Osteocyte (in vitro differentiated cells): ENCODE results near the gene HOGA1. TPM values are rescaled to one million over a fixed set of nuclear protein-coding genes. Genes with fewer than 3 reads are reported as not detected.
"Not testable (repeated sequence)": the region's sequence is repeated elsewhere in the genome, so short reads cannot be mapped to it uniquely, and the experiment has no call there.

Source experiments
- DNase-seq: peaks from one replicate; pipeline ENCODE4 v3.0.0; 2021; ENCODE audit warnings: mixed read lengths; ENCODE audit not compliant: unreplicated experiment; ENCODE audit errors: extremely low spot score
- H3K27ac Mint-ChIP-seq: one replicate; pipeline ENCODE4 v1.8.0; 2021; ENCODE audit warnings: mild to moderate bottlenecking, mixed read lengths; ENCODE audit not compliant: unreplicated experiment
- H3K27me3 Mint-ChIP-seq: one replicate; pipeline ENCODE4 v1.8.0; 2021; ENCODE audit warnings: mixed read lengths; ENCODE audit not compliant: unreplicated experiment
- H3K36me3 Mint-ChIP-seq: one replicate; pipeline ENCODE4 v1.8.0; 2021; ENCODE audit warnings: mixed read lengths; ENCODE audit not compliant: unreplicated experiment
- H3K4me1 Mint-ChIP-seq: one replicate; pipeline ENCODE4 v1.8.0; 2021; ENCODE audit warnings: mixed read lengths; ENCODE audit not compliant: unreplicated experiment
- H3K4me3 Mint-ChIP-seq: one replicate; pipeline ENCODE4 v1.8.0; 2021; ENCODE audit warnings: mild to moderate bottlenecking, moderate library complexity, mixed read lengths; ENCODE audit not compliant: unreplicated experiment
- H3K9me3 Mint-ChIP-seq: one replicate; pipeline ENCODE4 v1.8.0; 2021; ENCODE audit warnings: mixed read lengths; ENCODE audit not compliant: unreplicated experiment
- CTCF ChIP-seq: fragments of 200-600 bp; sonication (generic); IDR thresholded peaks from 2 replicates; pipeline ENCODE4 v1.5.0; 2021; ENCODE audit warnings: antibody characterized with exemption, mild to moderate bottlenecking, moderate library complexity
- total RNA-seq: library from RNA; stranded (reverse); gene quantifications from 2 replicates; pipeline ENCODE4 v1.2.1, GENCODE V29; 2021

HOGA1 gene
- total RNA-seq, 1 donor from 2014 or later = not detected

- Mint-ChIP-seq H3K27me3 (no peaks in the 10 kb centered on the region), H3K4me1 (peaks cover 16% of the 10 kb centered on the region), H3K27ac (peak within 1 kb of the TSS; percentile 92), H3K4me3 (peak within 1 kb of the TSS; percentile 98), H3K36me3 (no peaks in the 10 kb centered on the region), H3K9me3 (no peaks in the 10 kb centered on the region)
- DNase-seq = peak; percentile 97
- TF ChIP-seq CTCF = no peak
Observed at GRCh38 chr10:97632949-97633884, 49.0 kb downstream of the HOGA1 start, which contains the start of gene MORN4. MORN4 (minus strand) TSS chr10:97633500; CDS start chr10:97619653, 13,847 bp downstream.

GRCh38 chr10:97633921-97634320 is 49.7 kb downstream of the HOGA1 start:
- Mint-ChIP-seq H3K36me3 (no peaks in the 10 kb centered on the region), H3K4me1 (peaks cover 16% of the 10 kb centered on the region), H3K4me3 (peak overlapping the region; percentile 98), H3K27me3 (no peaks in the 10 kb centered on the region), H3K9me3 (no peaks in the 10 kb centered on the region), H3K27ac (peak overlapping the region; percentile 92)
- peak; percentile 10 for TF ChIP-seq CTCF
- no peak for DNase-seq

GRCh38 chr10:97635577-97635976 is 51.4 kb downstream of the HOGA1 start:
- Mint-ChIP-seq H3K27ac (no peak overlapping the region), H3K36me3 (no peaks in the 10 kb centered on the region), H3K4me1 (peaks cover 19% of the 10 kb centered on the region), H3K27me3 (no peaks in the 10 kb centered on the region), H3K9me3 (no peaks in the 10 kb centered on the region), H3K4me3 (no peak overlapping the region)
- DNase-seq = no peak
- TF ChIP-seq CTCF = no peak

- H3K9me3 Mint-ChIP-seq, H3K36me3 Mint-ChIP-seq, H3K27me3 Mint-ChIP-seq, DNase-seq, H3K27ac Mint-ChIP-seq, H3K4me3 Mint-ChIP-seq: not testable (repeated sequence)
- H3K4me1 Mint-ChIP-seq = peaks cover 17% of the 10 kb centered on the region
Observed at GRCh38 chr10:97639090-97639489, 54.9 kb downstream of the HOGA1 start.

- Mint-ChIP-seq H3K36me3 (peaks cover 6% of the 10 kb centered on the region), H3K4me3 (peak within 1 kb of the TSS; percentile 92), H3K27me3 (no peaks in the 10 kb centered on the region), H3K9me3 (no peaks in the 10 kb centered on the region), H3K4me1 (peaks cover 17% of the 10 kb centered on the region), H3K27ac (peak within 1 kb of the TSS; percentile 96)
- DNase-seq = peak; percentile 99
- no peak for TF ChIP-seq CTCF
Observed at GRCh38 chr10:97640174-97640867, 56.1 kb downstream of the HOGA1 start, which contains the start of gene PI4K2A. PI4K2A (plus strand) TSS chr10:97640671; CDS start chr10:97640743, 72 bp downstream.
